H1 (cell line): ENCODE measurements around the gene MORC3. TPM values are rescaled to one million over a fixed set of nuclear protein-coding genes. Genes with fewer than 3 reads are reported as not detected.

Experiments
- CBX8 ChIP-seq: fragments of 300-800, 300-1000 bp; sonication (generic); IDR thresholded peaks from 2 replicates; pipeline ENCODE4 v1.7.1; 2016; ENCODE audit warnings: low read depth, low read length, borderline replicate concordance
- JUN ChIP-seq: IDR thresholded peaks from 2 replicates; pipeline ENCODE4 v1.6.1; 2011; ENCODE audit warnings: low read depth, mild to moderate bottlenecking, improper control_type of control experiment, low read length
- KDM1A ChIP-seq: fragments of 200-600, 300-600 bp; sonication (generic); IDR thresholded peaks from 2 replicates; pipeline ENCODE4 v1.7.1; 2016; ENCODE audit warnings: mild to moderate bottlenecking, low read length, borderline replicate concordance
- NANOG ChIP-seq: IDR thresholded peaks from 2 replicates; pipeline ENCODE4 v1.6.1; 2011; ENCODE audit warnings: low read length, low read depth, mild to moderate bottlenecking, inconsistent platforms; ENCODE audit not compliant: insufficient read depth, poor library complexity, severe bottlenecking
- NRF1 ChIP-seq: IDR thresholded peaks from 2 replicates; pipeline ENCODE4 v1.6.1; 2011; ENCODE audit warnings: mild to moderate bottlenecking, low read depth, low read length, improper control_type of control experiment
- SP4 ChIP-seq: IDR thresholded peaks from 2 replicates; pipeline ENCODE4 v1.6.1; 2012; ENCODE audit warnings: low read length, inconsistent platforms
- SRF ChIP-seq: IDR thresholded peaks from 2 replicates; pipeline ENCODE4 v1.6.1; 2011; ENCODE audit warnings: mild to moderate bottlenecking, low read depth, low read length, moderate library complexity
- YY1 ChIP-seq: IDR thresholded peaks from 2 replicates; pipeline ENCODE4 v1.6.1; 2011; ENCODE audit warnings: low read depth, mild to moderate bottlenecking, low read length
- ZNF274 ChIP-seq: IDR thresholded peaks from 2 replicates; pipeline ENCODE4 v1.7.0; 2012; ENCODE audit warnings: low read length, borderline replicate concordance; ENCODE audit errors: extremely low read depth
- polyA plus RNA-seq, 7 experiments: library from polyadenylated mRNA; depleted of rRNA in 3 of 7; stranded (reverse) in 5 of 7; unstranded in 2 of 7; fragments of >200 nt in 5 of 7; fragments of 200-250 nt in 2 of 7; gene quantifications; 1 replicate in 5 of 7; 2 replicates in 1 of 7; 4 replicates in 1 of 7; pipeline versions ENCODE4 v1.2.1 to v1.2.3, GENCODE V29; 2011 to 2013; ENCODE audit warnings: missing spikeins in 2 of 7, mixed read lengths in 2 of 7
- total RNA-seq: library from RNA; stranded (reverse); fragmentation: NEBNext Ultra II Directional; extraction: Animal tissue kit (Norgen Biotek cat#: 25700); gene quantifications from 2 replicates; pipeline ENCODE4 v1.2.1, GENCODE V29; 2021
- TF ChIP-seq, protein P1 (sequence below): IDR thresholded peaks from 2 replicates; pipeline ENCODE4 v1.6.1; 2012; ENCODE audit warnings: inconsistent platforms

MORC3 gene
- total and polyA plus RNA-seq, 2 of the 8 experiments (the other 6 are each of a cell fraction or from before 2014, with no cell fraction given), result 5.0 to 20.4 TPM

DNA sequence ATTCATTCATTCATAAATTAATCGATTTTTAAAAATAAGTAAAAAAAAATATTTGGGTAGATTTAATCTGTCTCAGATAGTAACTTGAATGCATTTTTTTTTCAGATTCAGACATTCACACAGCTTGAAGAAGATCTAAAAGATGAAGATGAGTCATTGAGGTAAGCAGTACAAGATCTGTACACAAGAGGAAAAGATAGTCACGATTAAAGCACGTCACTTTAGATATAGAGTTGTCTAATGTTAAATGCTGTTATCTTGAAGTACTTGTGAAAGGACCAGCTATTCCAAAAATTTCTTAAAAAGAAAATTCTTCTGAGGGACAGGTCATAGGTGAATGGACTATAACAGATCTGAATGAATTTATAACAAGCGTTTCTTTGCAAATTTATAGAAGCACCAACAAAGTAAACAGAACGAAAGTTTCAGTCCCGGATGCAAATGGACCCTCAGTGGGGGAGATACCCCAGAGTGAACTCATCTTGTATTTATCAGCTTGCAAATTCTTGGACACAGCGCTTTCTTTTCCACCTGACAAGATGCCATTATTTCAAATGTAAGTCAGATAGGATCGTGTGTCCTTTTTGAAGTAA lies 31.2 kb upstream of the MORC3 start (continued):
- TF ChIP-seq SRF, result no peak
- TF ChIP-seq YY1, result no peak
- TF ChIP-seq ZNF274, result no peak
- no peak for TF ChIP-seq NANOG
- TF ChIP-seq SP4, result no peak
- TF ChIP-seq, protein P1, sequence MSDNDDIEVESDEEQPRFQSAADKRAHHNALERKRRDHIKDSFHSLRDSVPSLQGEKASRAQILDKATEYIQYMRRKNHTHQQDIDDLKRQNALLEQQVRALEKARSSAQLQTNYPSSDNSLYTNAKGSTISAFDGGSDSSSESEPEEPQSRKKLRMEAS, result no peak
- no peak for TF ChIP-seq JUN
- no peak for TF ChIP-seq NRF1
- TF ChIP-seq KDM1A, result no peak
- no peak for TF ChIP-seq CBX8
